A673 (cell line): Measurements from ENCODE around the gene LRP1B.

Experiments
- CTCF ChIP-seq: fragments of 300-800, 200-600 bp; sonication (generic); conservative IDR thresholded peaks from 2 replicates; pipeline ENCODE4 v1.5.1; 2017; ENCODE audit warnings: low read depth, mild to moderate bottlenecking, antibody characterized with exemption, low read length, moderate library complexity, mixed read lengths
- EZH2 ChIP-seq: fragments of 200-600 bp; sonication (generic); IDR thresholded peaks from 2 replicates; pipeline ENCODE4 v1.6.1; 2017; ENCODE audit warnings: borderline replicate concordance, low read depth, mild to moderate bottlenecking, mixed read lengths, antibody characterized with exemption, low read length; ENCODE audit not compliant: poor library complexity, severe bottlenecking

GRCh38 chr2:141698500-141698899 lies 432.3 kb downstream of the LRP1B start:
- TF ChIP-seq CTCF: no peak
- no peak for TF ChIP-seq EZH2
